T-cell (primary cell): ENCODE results near the gene CENPK. TPM values are rescaled to one million over a fixed set of nuclear protein-coding genes. Genes with fewer than 3 reads are reported as not detected.

Source experiments
- ATAC-seq, 4 experiments: fragments of 200-7000 bp in 3 of 4; fragments of 150-1000 bp in 1 of 4; cut with Tn5 transposase; replicated peaks in 1 of 4; 1 replicate in 3 of 4; 2 replicates in 1 of 4; pipeline ENCODE4 v1.10.0; 2021; ENCODE audit warnings: moderate library complexity in 3 of 4, mild to moderate bottlenecking in 2 of 4, moderate number of reproducible peaks in 1 of 4
- CTCF ChIA-PET, 2 donors: fragments of 300-600 bp; sonication (Branson Sonifier 250); formaldehyde crosslinking; loops; one replicate each; lab custom pipeline; 2022; ENCODE audit warnings: antibody characterized with exemption in 2 of 2; lab: Charles Lee
- POLR2A ChIA-PET, 2 donors: fragments of 300-600 bp; sonication (Branson Sonifier 250); formaldehyde crosslinking; loops; one replicate each; lab custom pipeline; 2022; ENCODE audit warnings: antibody characterized with exemption in 2 of 2; lab: Charles Lee
- DNase-seq, 35 experiments: peaks; one replicate each; pipeline versions ENCODE4 v3.0.0 to v3.0.0-alpha.2; 2013 to 2023
- H3K27ac ChIP-seq: one replicate; pipeline ENCODE4 v1.5.1; 2013; ENCODE audit warnings: low read length
- H3K27me3 ChIP-seq, 2 experiments: replicated peaks in 1 of 2; 1 replicate in 1 of 2; 2 replicates in 1 of 2; pipeline versions ENCODE4 v1.6.1 to v1.7.0; 2013; ENCODE audit warnings: low read length in 1 of 2, mixed read lengths in 1 of 2; ENCODE audit not compliant: control insufficient read depth in 2 of 2, insufficient read depth in 2 of 2; ENCODE audit errors: extremely low read depth in 1 of 2
- H3K36me3 ChIP-seq, 2 donors: 1 replicate in 1 of 2; 2 replicates in 1 of 2; pipeline versions ENCODE4 v1.6.1 to v1.7.0; 2013; ENCODE audit warnings: low read length in 1 of 2; ENCODE audit not compliant: control insufficient read depth in 2 of 2, insufficient read depth in 1 of 2; ENCODE audit errors: extremely low read depth in 1 of 2
- H3K4me1 ChIP-seq, 2 experiments: 1 replicate in 1 of 2; 2 replicates in 1 of 2; pipeline versions ENCODE4 v1.6.1 to v1.7.0; 2013; ENCODE audit warnings: low read length in 2 of 2, mixed read lengths in 1 of 2; ENCODE audit not compliant: insufficient read depth in 2 of 2, control insufficient read depth in 1 of 2; ENCODE audit errors: extremely low read depth in 1 of 2
- H3K4me3 ChIP-seq, 2 donors: 1 replicate in 1 of 2; 2 replicates in 1 of 2; pipeline versions ENCODE4 v1.5.1 to v1.7.0; 2013; ENCODE audit warnings: mild to moderate bottlenecking in 2 of 2, low read length in 1 of 2, moderate library complexity in 1 of 2; ENCODE audit not compliant: control insufficient read depth in 1 of 2; ENCODE audit errors: extremely low read depth in 1 of 2
- H3K9me3 ChIP-seq: 2 replicates; pipeline ENCODE4 v1.7.0; 2013
- H3K27ac Mint-ChIP-seq, 2 donors: one replicate each; pipeline ENCODE4 v1.8.0; 2020 to 2021; ENCODE audit warnings: mild to moderate bottlenecking in 2 of 2, mixed read lengths in 2 of 2
- H3K27me3 Mint-ChIP-seq, 2 donors: one replicate each; pipeline ENCODE4 v1.8.0; 2021 to 2022; ENCODE audit warnings: mixed read lengths in 2 of 2
- H3K36me3 Mint-ChIP-seq: one replicate; pipeline ENCODE4 v1.8.0; 2021; ENCODE audit warnings: mixed read lengths
- H3K4me1 Mint-ChIP-seq, 3 donors: one replicate each; pipeline ENCODE4 v1.8.0; 2020 to 2022; ENCODE audit warnings: mixed read lengths in 3 of 3, mild to moderate bottlenecking in 1 of 3
- H3K4me3 Mint-ChIP-seq, 3 donors: one replicate each; pipeline ENCODE4 v1.8.0; 2020 to 2022; ENCODE audit warnings: mild to moderate bottlenecking in 3 of 3, mixed read lengths in 3 of 3, moderate library complexity in 3 of 3
- H3K9me3 Mint-ChIP-seq, 3 donors: one replicate each; pipeline ENCODE4 v1.8.0; 2020 to 2022; ENCODE audit warnings: mixed read lengths in 3 of 3
- WGBS: methylation state at CpG from one replicate; pipeline ENCODE4 v1.1.5; 2013; ENCODE audit warnings: missing lambda C conversion rate; ENCODE audit not compliant: insufficient coverage; 5-methylcytosine and 5-hydroxymethylcytosine counted together
- total RNA-seq, 35 experiments: library from RNA in 6 of 35; stranded (reverse) in 6 of 35; fragments of 120-200 nt in 1 of 35; gene quantifications; one replicate each; pipeline versions ENCODE4 v1.2.1 to v1.2.4 and lab custom pipeline; 2013 to 2026

The CENPK gene
- total RNA-seq, 5 donors from 2014 or later (not counting 1 experiment from before 2014, with no cell fraction given) = 12.4 to 85.4 (median 50.5) TPM

- Mint-ChIP-seq H3K4me3 (no peak overlapping the region), H3K27me3 (no peaks in the 10 kb centered on the region), H3K9me3 (no peaks in the 10 kb centered on the region), H3K4me1 (peaks cover 10 to 18% (median 14%) of the 10 kb centered on the region in 3 donors), H3K36me3 (no peaks in the 10 kb centered on the region), H3K27ac (peak overlapping the region; percentile 90 to 95)
- H3K27ac ChIP-seq = peak overlapping the region; percentile 63
- ChIA-PET POLR2A (interaction anchor here (0.5 to 1.2 kb wide), 18 partner anchors 11 to 680 kb away, joined by 3 to 9 read pairs (median 3); partner anchors contain the start of genes CENPK (in 1 of the 2) and PPWD1 (in 1 of the 2)), CTCF (interaction anchor here (0.5 to 3.9 kb wide), 45 partner anchors 8 to 1339 kb away, joined by 3 to 117 read pairs (median 4); partner anchors contain the start of genes CENPK (in 1 of the 2), CWC27 (in 1 of the 2) and PPWD1 (in 1 of the 2))
- WGBS = 0% methylated on average over 2 of the region's 12 CpGs
- peaks cover 0 to 3% of the 10 kb centered on the region in 2 experiments for H3K27me3 ChIP-seq
- peak overlapping the region; percentile 73 to 85 for H3K4me3 ChIP-seq
- ATAC-seq (no peak), DNase-seq (peak in 4 of 35 experiments; percentile 3 to 55 (median 5))
- H3K4me1 ChIP-seq = peaks cover 14 to 16% of the 10 kb centered on the region in 2 experiments
- H3K9me3 ChIP-seq = no peaks in the 10 kb centered on the region
- H3K36me3 ChIP-seq = no peaks in the 10 kb centered on the region
Observed at GRCh38 chr5:65482736-65483545, 80.0 kb downstream of the CENPK start.

GRCh38 chr5:65482296-65482735, 80.7 kb downstream of the CENPK start:
- Mint-ChIP-seq H3K4me1 (peaks cover 10 to 18% (median 14%) of the 10 kb centered on the region in 3 donors), H3K9me3 (no peaks in the 10 kb centered on the region), H3K36me3 (no peaks in the 10 kb centered on the region), H3K4me3 (no peak overlapping the region), H3K27ac (peak overlapping the region; percentile 90 to 95), H3K27me3 (no peaks in the 10 kb centered on the region)
- peak overlapping the region; percentile 63 for H3K27ac ChIP-seq
- no peaks in the 10 kb centered on the region for H3K9me3 ChIP-seq
- ATAC-seq (peak; percentile 22 to 32 (median 30)), DNase-seq (peak in 1 of 35 experiments; percentile 37)
- POLR2A ChIA-PET = interaction anchor here (0.5 to 1.4 kb wide), 17 partner anchors 11 to 707 kb away, joined by 3 to 9 read pairs (median 4); partner anchors contain the start of genes CENPK (in 1 of the 2) and PPWD1 (in 1 of the 2)
- H3K27me3 ChIP-seq = peaks cover 0 to 3% of the 10 kb centered on the region in 2 experiments
- CTCF ChIA-PET = interaction anchor here (0.6 to 3.9 kb wide), 27 partner anchors 7 to 1339 kb away, joined by 3 to 117 read pairs (median 5); partner anchors contain the start of genes CENPK (in 1 of the 2), CWC27 (in 1 of the 2) and PPWD1 (in 1 of the 2)
- H3K4me1 ChIP-seq = peaks cover 14 to 16% of the 10 kb centered on the region in 2 experiments
- H3K36me3 ChIP-seq = no peaks in the 10 kb centered on the region
- 6% methylated on average over 2 of the region's 6 CpGs for WGBS
- peak overlapping the region; percentile 73 to 85 for H3K4me3 ChIP-seq

GRCh38 chr5:65481635-65482295, 81.2 kb downstream of the CENPK start, which contains the start of gene ADAMTS6:
ADAMTS6 (minus strand) TSS chr5:65481920; CDS start chr5:65473673, 8,247 bp downstream.
- Histone ChIP-seq H3K27ac (peak within 1 kb of the TSS; percentile 63), H3K4me1 (peaks cover 14 to 16% of the 10 kb centered on the region in 2 experiments), H3K36me3 (no peaks in the 10 kb centered on the region), H3K27me3 (peaks cover 0 to 3% of the 10 kb centered on the region in 2 experiments), H3K9me3 (no peaks in the 10 kb centered on the region), H3K4me3 (peak within 1 kb of the TSS; percentile 73 to 85)
- no peak within 1 kb of the TSS for H3K4me3 Mint-ChIP-seq
- H3K4me1 Mint-ChIP-seq = peaks cover 10 to 18% (median 14%) of the 10 kb centered on the region in 3 donors
- H3K27me3 Mint-ChIP-seq = no peaks in the 10 kb centered on the region
- DNase-seq (peak; percentile 24 to 84 (median 71)), ATAC-seq (peak; percentile 82 to 92 (median 85))
- POLR2A ChIA-PET = interaction anchor here (0.6 to 1.4 kb wide), 16 partner anchors 13 to 706 kb away, joined by 3 to 10 read pairs (median 4); partner anchors contain the start of genes CENPK (in 1 of the 2) and PPWD1 (in 1 of the 2)
- no peaks in the 10 kb centered on the region for H3K36me3 Mint-ChIP-seq
- peak within 1 kb of the TSS; percentile 90 to 95 for H3K27ac Mint-ChIP-seq
- 0% methylated on average over 2 of the region's 12 CpGs for WGBS
- no peaks in the 10 kb centered on the region for H3K9me3 Mint-ChIP-seq
- CTCF ChIA-PET = interaction anchor here (0.6 to 3.9 kb wide), 17 partner anchors 9 to 847 kb away, joined by 3 to 117 read pairs (median 4); no protein-coding TSS in a partner anchor

DNA sequence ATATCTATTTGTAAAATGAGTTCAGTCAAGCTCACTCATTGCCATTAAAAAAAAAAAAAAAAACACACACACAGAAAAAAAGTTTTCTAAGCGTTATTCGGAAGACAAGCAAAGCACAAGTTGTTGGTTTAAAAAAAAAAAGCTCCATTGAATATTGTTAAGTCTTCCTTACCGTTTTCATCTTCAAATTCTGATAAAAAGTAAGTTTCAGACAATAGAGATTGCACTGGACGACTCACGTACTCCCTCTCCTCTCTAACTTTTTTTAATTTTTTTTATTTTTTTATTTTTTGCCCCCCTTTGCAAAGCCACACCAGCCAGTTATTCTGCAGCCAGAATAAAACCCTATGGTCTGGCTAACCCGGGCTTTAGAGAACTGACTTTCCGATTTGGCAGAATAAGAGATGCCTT, 81.8 kb downstream of the CENPK start:
- ATAC-seq = peak; percentile 4 to 23 (median 7)
- DNase-seq = peak in 1 of 35 experiments; percentile 8

GRCh38 chr5:65480306-65480865, 82.6 kb downstream of the CENPK start:
- H3K27me3 Mint-ChIP-seq = no peaks in the 10 kb centered on the region
- H3K27me3 ChIP-seq = peaks cover 0 to 3% of the 10 kb centered on the region in 2 experiments
- no peaks in the 10 kb centered on the region for H3K36me3 ChIP-seq
- ChIA-PET CTCF (interaction anchor here (0.5 to 1.9 kb wide), 5 partner anchors 65 to 856 kb away, joined by 3 to 15 read pairs (median 6); partner anchors contain the start of genes CENPK (in 1 of the 2) and PPWD1 (in 1 of the 2)), POLR2A (interaction anchor here (0.6 to 0.9 kb wide), 4 partner anchors 82 to 698 kb away, joined by 3 to 6 read pairs (median 4); no protein-coding TSS in a partner anchor)
- peaks cover 10 to 18% (median 14%) of the 10 kb centered on the region in 3 donors for H3K4me1 Mint-ChIP-seq
- H3K27ac Mint-ChIP-seq = no peak overlapping the region
- H3K36me3 Mint-ChIP-seq = no peaks in the 10 kb centered on the region
- WGBS = 2% methylated on average over 15 of the region's 15 CpGs
- no peaks in the 10 kb centered on the region for H3K9me3 ChIP-seq
- no peak overlapping the region for H3K4me3 Mint-ChIP-seq
- peak in 27 of 35 experiments; percentile 4 to 61 (median 23) for DNase-seq
- peaks cover 14 to 16% of the 10 kb centered on the region in 2 experiments for H3K4me1 ChIP-seq
- peak overlapping the region; percentile 35 to 85 for H3K4me3 ChIP-seq
- peak; percentile 21 to 42 (median 32) for ATAC-seq
- H3K27ac ChIP-seq = no peak overlapping the region
- H3K9me3 Mint-ChIP-seq = no peaks in the 10 kb centered on the region

More for the DNA sequence above, 81.8 kb downstream of the CENPK start:
- Mint-ChIP-seq H3K9me3 (no peaks in the 10 kb centered on the region), H3K27me3 (no peaks in the 10 kb centered on the region), H3K4me3 (no peak overlapping the region), H3K27ac (peak overlapping the region; percentile 90 to 95), H3K36me3 (no peaks in the 10 kb centered on the region), H3K4me1 (peaks cover 10 to 18% (median 14%) of the 10 kb centered on the region in 3 donors)
- WGBS = 7% methylated on average over 3 of the region's 7 CpGs
- Histone ChIP-seq H3K9me3 (no peaks in the 10 kb centered on the region), H3K36me3 (no peaks in the 10 kb centered on the region), H3K4me3 (peak overlapping the region; percentile 73 to 85), H3K4me1 (peaks cover 14 to 16% of the 10 kb centered on the region in 2 experiments), H3K27ac (peak overlapping the region; percentile 63), H3K27me3 (peaks cover 0 to 3% of the 10 kb centered on the region in 2 experiments)
- ChIA-PET CTCF (interaction anchor here (0.5 to 1.9 kb wide), 10 partner anchors 64 to 856 kb away, joined by 3 to 15 read pairs (median 3); partner anchors contain the start of genes CENPK (in 1 of the 2) and PPWD1 (in 1 of the 2)), POLR2A (interaction anchor here (0.6 to 1.4 kb wide), 6 partner anchors 36 to 446 kb away, joined by 3 to 10 read pairs (median 6); no protein-coding TSS in a partner anchor)
